ENCODE measurements around the gene GCDH.

DNA sequence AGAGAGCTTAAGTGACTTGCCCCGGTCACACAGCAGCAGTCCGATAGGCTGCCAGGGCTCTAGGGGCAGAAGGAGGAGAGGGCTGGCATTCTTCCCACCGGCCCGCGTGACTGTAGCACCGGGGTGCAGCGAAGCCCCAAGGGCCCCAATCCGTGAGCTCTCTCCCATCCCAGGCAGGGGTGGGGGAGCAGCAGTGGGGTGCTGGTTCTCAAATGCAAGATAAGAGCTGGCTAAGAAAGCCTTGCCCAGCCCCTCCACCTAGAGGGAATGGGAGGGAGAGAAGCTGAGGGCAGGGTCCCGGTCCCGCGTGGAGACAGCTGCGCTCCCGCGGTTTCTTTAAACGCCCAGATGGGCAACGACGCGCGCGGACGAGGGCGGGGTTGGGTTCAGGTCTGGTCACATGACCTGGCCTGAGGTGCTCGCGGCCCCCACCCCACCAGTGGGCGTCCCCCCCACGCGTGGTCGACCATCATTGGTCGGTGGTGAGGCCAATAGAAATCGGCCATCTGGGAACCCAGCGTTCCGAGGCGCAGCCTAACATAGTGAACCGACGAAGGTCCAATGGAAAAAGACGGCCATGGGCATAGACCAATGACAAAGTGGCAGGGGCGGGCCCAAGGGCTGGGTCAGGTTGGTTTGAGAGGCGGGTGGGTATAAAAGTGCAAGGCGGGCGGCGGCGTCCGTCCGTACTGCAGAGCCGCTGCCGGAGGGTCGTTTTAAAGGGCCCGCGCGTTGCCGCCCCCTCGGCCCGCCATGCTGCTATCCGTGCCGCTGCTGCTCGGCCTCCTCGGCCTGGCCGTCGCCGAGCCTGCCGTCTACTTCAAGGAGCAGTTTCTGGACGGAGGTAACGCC lies 47.2 kb downstream of the GCDH start, which contains the start of gene CALR:
- TF ChIP-seq POLR2AphosphoS5 (IDR thresholded peaks at IDR 0.05), result peak; percentile 97 to 99 (median 99)
- TF ChIP-seq, protein P1, sequence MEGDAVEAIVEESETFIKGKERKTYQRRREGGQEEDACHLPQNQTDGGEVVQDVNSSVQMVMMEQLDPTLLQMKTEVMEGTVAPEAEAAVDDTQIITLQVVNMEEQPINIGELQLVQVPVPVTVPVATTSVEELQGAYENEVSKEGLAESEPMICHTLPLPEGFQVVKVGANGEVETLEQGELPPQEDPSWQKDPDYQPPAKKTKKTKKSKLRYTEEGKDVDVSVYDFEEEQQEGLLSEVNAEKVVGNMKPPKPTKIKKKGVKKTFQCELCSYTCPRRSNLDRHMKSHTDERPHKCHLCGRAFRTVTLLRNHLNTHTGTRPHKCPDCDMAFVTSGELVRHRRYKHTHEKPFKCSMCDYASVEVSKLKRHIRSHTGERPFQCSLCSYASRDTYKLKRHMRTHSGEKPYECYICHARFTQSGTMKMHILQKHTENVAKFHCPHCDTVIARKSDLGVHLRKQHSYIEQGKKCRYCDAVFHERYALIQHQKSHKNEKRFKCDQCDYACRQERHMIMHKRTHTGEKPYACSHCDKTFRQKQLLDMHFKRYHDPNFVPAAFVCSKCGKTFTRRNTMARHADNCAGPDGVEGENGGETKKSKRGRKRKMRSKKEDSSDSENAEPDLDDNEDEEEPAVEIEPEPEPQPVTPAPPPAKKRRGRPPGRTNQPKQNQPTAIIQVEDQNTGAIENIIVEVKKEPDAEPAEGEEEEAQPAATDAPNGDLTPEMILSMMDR (IDR thresholded peaks at IDR 0.05), result no peak

Measured in stomach (tissue), 4 donors.